Measurements from ENCODE around the gene TNIP3.

DNA sequence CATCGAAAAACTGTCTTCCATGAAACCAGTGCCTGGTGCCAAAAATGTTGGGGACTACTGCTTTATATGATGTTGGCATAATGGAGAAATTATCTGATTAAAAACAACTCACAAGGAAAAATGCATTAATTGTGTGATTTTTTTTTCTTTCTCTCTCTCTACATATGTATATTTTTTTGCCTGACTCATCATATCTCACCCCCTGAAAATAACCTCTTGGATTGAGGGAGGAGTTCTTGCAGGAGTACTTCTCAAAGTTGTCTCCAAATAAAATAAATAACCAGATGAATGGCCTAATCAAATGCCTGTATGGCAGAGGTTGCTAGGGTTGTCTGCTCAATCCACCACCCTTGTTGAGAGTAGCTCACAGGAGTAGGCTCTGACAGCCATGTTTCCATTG is 19.9 kb upstream of the TNIP3 start:
- TF ChIP-seq CTCF (IDR thresholded peaks at IDR 0.05) (no peak), POLR2A (IDR thresholded peaks at IDR 0.05) (no peak)
